Activated naive CD4-positive, alpha-beta T cell treated with anti-CD3 and anti-CD28 coated beads, Interleukin-2, amount 50 U/mL, for 24 hours (primary cell): ENCODE data around the gene NUDT3.
"Not testable (repeated sequence)": the region's sequence is repeated elsewhere in the genome, so short reads cannot be mapped to it uniquely, and the experiment has no call there.

ENCODE experiments used
- H3K27ac Mint-ChIP-seq: one replicate; pipeline ENCODE4 v1.8.0; 2021; ENCODE audit warnings: mild to moderate bottlenecking, mixed read lengths
- H3K27me3 Mint-ChIP-seq: one replicate; pipeline ENCODE4 v1.8.0; 2021; ENCODE audit warnings: mixed read lengths
- H3K36me3 Mint-ChIP-seq: one replicate; pipeline ENCODE4 v1.8.0; 2021; ENCODE audit warnings: mixed read lengths
- H3K4me1 Mint-ChIP-seq: one replicate; pipeline ENCODE4 v1.8.0; 2021; ENCODE audit warnings: mixed read lengths
- H3K4me3 Mint-ChIP-seq: one replicate; pipeline ENCODE4 v1.8.0; 2021; ENCODE audit warnings: mild to moderate bottlenecking, mixed read lengths
- H3K9me3 Mint-ChIP-seq: one replicate; pipeline ENCODE4 v1.8.0; 2021; ENCODE audit warnings: mixed read lengths

NUDT3 gene

DNA sequence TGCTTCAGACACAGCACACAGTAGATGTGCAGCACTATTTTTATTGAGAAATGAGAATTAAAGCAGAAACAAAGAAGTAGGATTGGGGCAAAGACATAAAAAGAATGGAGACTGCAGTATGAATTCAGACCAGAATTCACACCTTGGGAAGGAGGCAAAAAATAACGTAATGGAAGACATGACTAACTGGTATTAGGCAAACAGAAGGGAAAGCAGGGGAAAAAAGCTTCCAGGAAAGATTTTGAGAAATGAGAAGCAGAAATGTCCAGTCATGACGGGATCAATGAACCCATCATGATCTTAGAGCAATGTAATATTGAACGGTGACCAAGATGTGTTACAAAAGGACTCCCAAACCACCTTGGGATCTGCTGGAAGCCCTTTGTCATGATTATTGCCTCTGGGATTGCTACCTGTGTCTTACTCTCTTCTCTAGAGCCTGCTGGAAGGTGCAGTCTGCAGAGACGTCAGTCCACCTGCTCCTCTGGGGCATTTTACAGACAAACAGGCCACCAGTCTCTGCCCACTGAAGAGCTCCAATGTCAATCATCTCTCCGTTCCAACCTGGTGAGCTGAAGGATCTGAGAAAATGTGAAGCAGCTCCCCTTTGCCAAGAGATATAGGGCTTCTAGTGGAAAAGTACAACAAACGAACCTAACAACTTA, 8.7 kb downstream of the NUDT3 start:
- Mint-ChIP-seq H3K4me1 (peaks cover 50% of the 10 kb centered on the region), H3K9me3 (no peaks in the 10 kb centered on the region), H3K27me3 (no peaks in the 10 kb centered on the region), H3K27ac (no peak overlapping the region), H3K4me3 (no peak overlapping the region), H3K36me3 (peaks cover 1% of the 10 kb centered on the region)

- Mint-ChIP-seq H3K4me3 (no peak overlapping the region), H3K9me3 (no peaks in the 10 kb centered on the region), H3K27ac (no peak overlapping the region), H3K27me3 (no peaks in the 10 kb centered on the region), H3K4me1 (peaks cover 52% of the 10 kb centered on the region), H3K36me3 (peaks cover 3% of the 10 kb centered on the region)
These were observed 9.3 kb downstream of the NUDT3 start for GRCh38 chr6:34383161-34383631.

DNA sequence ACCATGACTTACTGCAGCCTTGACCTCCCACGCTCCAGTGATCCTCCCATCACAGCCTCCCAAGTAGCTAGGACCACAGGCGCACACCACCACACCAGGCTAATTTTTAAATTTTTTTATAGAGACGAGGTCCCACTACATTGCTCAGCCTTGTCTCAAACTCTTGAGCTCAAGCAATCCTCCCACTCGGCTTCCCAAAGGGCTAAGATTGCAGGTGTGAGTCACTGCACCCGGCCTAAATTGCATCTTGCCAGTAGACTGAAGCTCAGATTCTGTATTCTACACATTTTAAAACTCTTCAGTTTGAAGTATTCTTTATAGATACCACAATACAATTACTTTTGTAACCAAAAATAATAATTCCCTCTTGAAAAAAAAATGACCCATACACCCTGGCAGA, 11.4 kb downstream of the NUDT3 start:
- Mint-ChIP-seq H3K27ac (no peak overlapping the region), H3K36me3 (peaks cover 4% of the 10 kb centered on the region), H3K27me3 (no peaks in the 10 kb centered on the region), H3K9me3 (no peaks in the 10 kb centered on the region), H3K4me3 (no peak overlapping the region), H3K4me1 (peaks cover 40% of the 10 kb centered on the region)

- no peak overlapping the region for H3K27ac Mint-ChIP-seq
- H3K4me1 Mint-ChIP-seq: peaks cover 24% of the 10 kb centered on the region
- no peaks in the 10 kb centered on the region for H3K27me3 Mint-ChIP-seq
- peaks cover 3% of the 10 kb centered on the region for H3K36me3 Mint-ChIP-seq
- H3K4me3 Mint-ChIP-seq: no peak overlapping the region
- no peaks in the 10 kb centered on the region for H3K9me3 Mint-ChIP-seq
These were observed 14.0 kb downstream of the NUDT3 start for GRCh38 chr6:34378470-34378869.

- H3K4me3 Mint-ChIP-seq: no peak overlapping the region
- H3K27ac Mint-ChIP-seq: no peak overlapping the region
- peaks cover 21% of the 10 kb centered on the region for H3K4me1 Mint-ChIP-seq
- H3K9me3 Mint-ChIP-seq: no peaks in the 10 kb centered on the region
- H3K27me3 Mint-ChIP-seq: no peaks in the 10 kb centered on the region
- peaks cover 3% of the 10 kb centered on the region for H3K36me3 Mint-ChIP-seq
These were observed 14.5 kb downstream of the NUDT3 start for GRCh38 chr6:34377984-34378383.

DNA sequence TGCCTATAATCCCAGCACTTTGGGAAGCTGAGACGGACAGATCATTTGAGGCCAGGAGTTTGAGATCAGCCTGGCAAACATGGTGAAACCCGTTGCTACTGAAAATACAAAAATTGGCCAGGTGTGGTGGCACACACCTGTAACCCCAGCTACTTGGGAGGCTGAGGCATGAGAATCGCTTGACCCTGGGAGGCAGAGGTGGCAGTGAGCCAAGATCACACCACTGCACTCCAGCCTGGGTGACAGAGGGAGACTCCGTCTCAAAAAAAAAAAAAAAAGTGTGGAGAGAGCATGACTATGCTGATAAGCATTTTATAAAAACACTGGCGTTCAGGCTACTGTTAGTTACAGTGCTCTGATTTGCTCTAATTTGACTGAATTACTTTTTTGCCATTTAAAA, 14.9 kb downstream of the NUDT3 start:
- not testable (repeated sequence) for H3K27me3 Mint-ChIP-seq, H3K36me3 Mint-ChIP-seq, H3K27ac Mint-ChIP-seq, H3K9me3 Mint-ChIP-seq, H3K4me3 Mint-ChIP-seq
- peaks cover 21% of the 10 kb centered on the region for H3K4me1 Mint-ChIP-seq

GRCh38 chr6:34375833-34376232, 16.6 kb downstream of the NUDT3 start:
- Mint-ChIP-seq H3K27me3 (no peaks in the 10 kb centered on the region), H3K36me3 (peaks cover 3% of the 10 kb centered on the region), H3K27ac (no peak overlapping the region), H3K4me1 (peaks cover 25% of the 10 kb centered on the region), H3K4me3 (no peak overlapping the region), H3K9me3 (no peaks in the 10 kb centered on the region)

- no peak overlapping the region for H3K27ac Mint-ChIP-seq
- no peaks in the 10 kb centered on the region for H3K9me3 Mint-ChIP-seq
- peaks cover 29% of the 10 kb centered on the region for H3K4me1 Mint-ChIP-seq
- H3K36me3 Mint-ChIP-seq: peaks cover 3% of the 10 kb centered on the region
- H3K27me3 Mint-ChIP-seq: no peaks in the 10 kb centered on the region
- no peak overlapping the region for H3K4me3 Mint-ChIP-seq
These were observed 18.0 kb downstream of the NUDT3 start for GRCh38 chr6:34374508-34374907.

DNA sequence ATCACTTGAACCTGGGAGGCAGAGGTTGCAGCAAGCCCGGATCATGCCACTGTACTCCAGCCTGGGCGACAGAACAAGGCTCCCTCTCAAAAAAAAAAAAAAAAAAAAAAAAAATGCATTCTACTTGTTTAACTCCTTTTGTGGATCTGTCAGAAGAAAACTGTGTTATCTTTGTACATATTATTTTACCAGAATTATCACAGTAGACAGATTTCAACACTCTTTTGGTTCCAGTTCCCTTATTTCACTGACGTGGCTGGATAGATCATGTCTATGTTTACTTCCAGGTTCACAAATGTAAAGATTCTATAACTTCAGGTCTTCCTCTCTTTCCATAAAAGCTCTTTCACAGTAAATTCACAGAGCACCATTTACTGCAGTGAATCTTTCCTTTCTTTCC, 18.4 kb downstream of the NUDT3 start:
- Mint-ChIP-seq H3K27me3 (no peaks in the 10 kb centered on the region), H3K4me1 (peaks cover 33% of the 10 kb centered on the region), H3K27ac (no peak overlapping the region)

DNA sequence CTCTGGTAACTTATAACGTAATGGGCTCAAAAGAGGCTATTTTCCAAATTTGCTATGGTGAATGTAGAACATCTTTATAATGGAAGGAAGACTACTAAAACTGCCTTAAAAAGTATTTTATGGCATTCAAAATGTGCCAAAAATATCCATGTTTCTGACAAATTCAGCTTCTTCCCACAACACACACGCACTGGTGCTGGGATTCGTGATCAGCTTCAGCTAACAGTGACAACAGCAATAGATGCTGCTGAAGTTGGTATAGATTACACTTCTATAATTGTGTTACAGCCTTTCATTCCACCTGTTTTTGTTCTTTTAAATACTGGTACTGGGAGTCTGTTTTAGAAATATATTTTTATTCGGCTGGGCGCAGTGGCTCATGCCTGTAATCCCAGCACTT, 19.0 kb downstream of the NUDT3 start:
- H3K36me3 Mint-ChIP-seq: peaks cover 3% of the 10 kb centered on the region
- no peak overlapping the region for H3K4me3 Mint-ChIP-seq
- no peaks in the 10 kb centered on the region for H3K9me3 Mint-ChIP-seq
- H3K27ac Mint-ChIP-seq: no peak overlapping the region
- no peaks in the 10 kb centered on the region for H3K27me3 Mint-ChIP-seq
- peaks cover 31% of the 10 kb centered on the region for H3K4me1 Mint-ChIP-seq

More for the DNA sequence above, 18.4 kb downstream of the NUDT3 start:
- Mint-ChIP-seq H3K4me3 (no peak overlapping the region), H3K36me3 (peaks cover 3% of the 10 kb centered on the region), H3K9me3 (no peaks in the 10 kb centered on the region)

GRCh38 chr6:34371865-34372264, 20.6 kb downstream of the NUDT3 start:
- H3K9me3 Mint-ChIP-seq, H3K36me3 Mint-ChIP-seq, H3K27me3 Mint-ChIP-seq, H3K4me3 Mint-ChIP-seq, H3K27ac Mint-ChIP-seq: not testable (repeated sequence)
- H3K4me1 Mint-ChIP-seq: peaks cover 32% of the 10 kb centered on the region

- H3K4me1 Mint-ChIP-seq: peaks cover 40% of the 10 kb centered on the region
- H3K27me3 Mint-ChIP-seq: no peaks in the 10 kb centered on the region
- H3K27ac Mint-ChIP-seq: no peak overlapping the region
- H3K4me3 Mint-ChIP-seq: no peak overlapping the region
- H3K36me3 Mint-ChIP-seq: peaks cover 3% of the 10 kb centered on the region
- H3K9me3 Mint-ChIP-seq: no peaks in the 10 kb centered on the region
These were observed 22.1 kb downstream of the NUDT3 start for GRCh38 chr6:34370361-34370760.

DNA sequence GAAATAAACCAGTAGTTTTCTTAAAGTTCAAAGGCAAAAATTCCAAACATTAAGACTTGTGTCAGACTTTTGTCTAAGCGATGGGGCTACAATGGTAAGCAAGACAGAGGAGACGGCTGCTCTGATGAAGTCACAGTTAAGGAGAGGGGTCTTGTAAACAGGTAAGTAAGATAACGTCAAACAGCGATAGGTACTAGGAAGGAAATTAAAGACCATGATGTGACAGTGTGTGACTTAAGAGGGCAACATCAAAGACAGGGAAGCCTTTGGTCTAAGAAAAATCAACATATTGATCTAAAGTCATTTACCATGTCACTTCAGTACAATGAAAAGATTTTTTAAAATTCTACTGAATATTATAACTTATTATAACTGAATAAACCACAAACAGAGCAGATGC, 23.1 kb downstream of the NUDT3 start:
- H3K9me3 Mint-ChIP-seq: no peaks in the 10 kb centered on the region
- no peak overlapping the region for H3K27ac Mint-ChIP-seq
- peaks cover 42% of the 10 kb centered on the region for H3K4me1 Mint-ChIP-seq
- no peak overlapping the region for H3K4me3 Mint-ChIP-seq
- no peaks in the 10 kb centered on the region for H3K27me3 Mint-ChIP-seq
- H3K36me3 Mint-ChIP-seq: peaks cover 3% of the 10 kb centered on the region

DNA sequence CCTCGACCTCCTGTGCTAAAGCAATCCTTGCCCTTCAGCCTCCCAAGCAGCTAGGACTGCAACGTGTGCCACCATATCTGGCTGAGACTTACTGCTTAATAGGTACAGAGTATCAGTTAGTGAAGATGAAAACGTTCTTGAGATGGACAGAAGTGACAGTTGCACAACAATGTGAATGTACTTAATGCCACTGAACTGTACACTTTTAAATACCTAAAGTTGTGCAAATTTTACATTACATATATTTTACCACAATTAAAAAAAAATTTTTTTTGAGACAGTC, 25.9 kb downstream of the NUDT3 start:
- no peaks in the 10 kb centered on the region for H3K27me3 Mint-ChIP-seq
- H3K27ac Mint-ChIP-seq: no peak overlapping the region
- H3K4me1 Mint-ChIP-seq: peaks cover 60% of the 10 kb centered on the region
- no peak overlapping the region for H3K4me3 Mint-ChIP-seq
- peaks cover 3% of the 10 kb centered on the region for H3K36me3 Mint-ChIP-seq
- no peaks in the 10 kb centered on the region for H3K9me3 Mint-ChIP-seq

DNA sequence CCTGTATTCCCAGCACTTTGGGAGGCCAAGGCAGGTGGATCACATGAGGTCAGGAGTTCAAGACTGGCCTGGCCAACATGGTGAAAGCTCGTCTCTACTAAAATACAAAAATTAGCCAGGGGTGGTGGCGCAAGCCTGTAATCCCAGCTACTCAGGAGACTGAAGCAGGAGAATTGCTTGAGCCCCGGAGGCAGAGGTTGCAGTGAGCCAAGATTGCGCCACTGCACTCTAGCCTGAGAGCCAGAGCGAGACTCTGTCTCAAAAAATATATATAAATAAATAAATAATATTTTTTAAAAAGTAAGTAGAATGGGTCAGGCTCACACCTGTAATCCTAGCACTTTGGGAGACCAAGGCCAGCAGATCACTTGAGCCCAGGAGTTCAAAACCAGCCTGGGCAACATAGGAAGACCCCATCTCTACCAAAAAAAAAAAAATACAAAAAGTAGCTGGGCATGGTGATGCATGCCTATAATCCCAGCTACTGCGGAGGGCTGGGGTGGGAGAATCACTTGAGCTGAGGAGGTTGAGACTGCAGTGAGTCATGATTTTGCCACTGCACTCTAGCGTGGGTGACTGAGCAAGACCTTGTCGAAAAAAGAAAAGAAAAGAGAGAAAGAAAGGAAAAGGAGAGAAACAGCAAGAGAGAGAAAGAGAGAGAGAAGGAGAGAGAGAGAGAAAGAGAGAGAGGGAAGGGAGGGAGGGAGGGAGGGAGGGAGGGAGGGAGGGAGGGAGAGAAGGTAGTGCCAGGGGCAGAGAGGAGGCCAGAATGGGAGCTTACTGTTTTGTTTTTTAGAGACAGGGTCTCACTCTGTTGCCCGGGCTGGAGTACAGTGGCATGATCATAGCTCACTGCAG, 26.5 kb downstream of the NUDT3 start:
- not testable (repeated sequence) for H3K36me3 Mint-ChIP-seq, H3K9me3 Mint-ChIP-seq, H3K27ac Mint-ChIP-seq, H3K27me3 Mint-ChIP-seq, H3K4me3 Mint-ChIP-seq
- peaks cover 58% of the 10 kb centered on the region for H3K4me1 Mint-ChIP-seq

DNA sequence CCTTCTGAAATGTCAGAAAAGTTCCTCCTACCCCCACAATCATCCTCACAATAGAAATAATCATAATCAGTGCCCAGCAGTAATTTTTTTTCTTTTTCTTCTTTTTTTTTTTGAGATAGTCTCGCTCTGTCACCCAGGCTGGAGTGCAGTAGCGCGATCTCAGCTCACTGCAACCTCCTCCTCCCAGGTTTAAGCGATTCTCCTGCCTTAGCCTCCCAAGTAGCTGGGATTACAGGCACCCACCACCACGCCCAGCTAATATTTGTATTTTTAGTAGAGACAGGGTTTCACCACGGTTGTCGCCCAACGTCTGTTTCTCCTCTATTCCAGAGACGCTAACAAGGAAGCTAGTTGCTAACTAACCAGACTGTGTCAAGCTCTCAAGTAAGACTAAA, 28.8 kb downstream of the NUDT3 start:
- H3K9me3 Mint-ChIP-seq, H3K27me3 Mint-ChIP-seq, H3K36me3 Mint-ChIP-seq, H3K27ac Mint-ChIP-seq, H3K4me3 Mint-ChIP-seq: not testable (repeated sequence)
- H3K4me1 Mint-ChIP-seq: peaks cover 55% of the 10 kb centered on the region
